GM08714 (cell line): ENCODE measurements around the gene COL13A1.

ENCODE experiments used
- H3K4me3 ChIP-seq: fragments of 200-500 bp; sonication (Bioruptor generic); 2 replicates; pipeline ENCODE4 v1.5.1; 2014; ENCODE audit warnings: mild to moderate bottlenecking, low read length, inconsistent platforms
- ZNF274 ChIP-seq: IDR thresholded peaks from 2 replicates; pipeline ENCODE4 v1.6.1; 2012; ENCODE audit warnings: mild to moderate bottlenecking, low read depth, low read length

Gene COL13A1

DNA sequence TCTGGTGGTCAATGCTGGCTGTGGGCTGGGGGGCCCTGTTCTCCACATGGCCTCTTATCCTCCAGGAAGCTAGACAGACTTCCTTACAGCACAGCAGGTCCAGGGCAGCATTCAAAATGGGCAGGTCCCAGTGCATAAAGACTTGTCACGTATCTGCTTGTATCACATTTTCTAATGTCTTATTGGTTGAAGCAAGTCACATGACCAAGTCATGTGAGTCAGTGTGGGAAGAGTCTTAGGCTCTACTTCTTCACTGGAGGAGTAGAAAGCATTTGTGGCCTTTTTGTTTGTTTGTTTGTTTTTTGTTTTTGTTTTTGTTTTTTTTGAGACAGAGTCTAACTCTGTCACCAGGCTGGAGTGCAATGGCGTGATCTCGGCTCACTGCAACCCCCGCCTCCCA, 104.7 kb downstream of the COL13A1 start:
- H3K4me3 ChIP-seq: no peak overlapping the region
- no peak for TF ChIP-seq ZNF274

DNA sequence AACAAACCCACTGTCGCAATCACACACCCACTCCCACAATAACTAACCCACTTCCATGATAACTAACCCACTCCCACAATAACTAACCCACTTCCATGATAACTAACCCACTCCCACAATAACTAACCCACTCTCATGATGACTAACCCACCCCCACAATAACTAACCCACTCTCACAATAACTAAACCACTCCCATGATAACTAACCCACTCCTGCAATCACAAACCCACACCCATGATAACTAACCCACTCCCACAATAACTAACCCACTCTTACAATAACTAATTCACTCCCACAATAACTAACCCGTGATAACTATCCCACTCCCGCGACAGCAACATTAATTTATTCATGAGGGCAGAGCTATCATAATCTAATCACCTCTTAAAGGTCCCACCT, 105.8 kb downstream of the COL13A1 start:
- TF ChIP-seq ZNF274: no peak
- no peak overlapping the region for H3K4me3 ChIP-seq

DNA sequence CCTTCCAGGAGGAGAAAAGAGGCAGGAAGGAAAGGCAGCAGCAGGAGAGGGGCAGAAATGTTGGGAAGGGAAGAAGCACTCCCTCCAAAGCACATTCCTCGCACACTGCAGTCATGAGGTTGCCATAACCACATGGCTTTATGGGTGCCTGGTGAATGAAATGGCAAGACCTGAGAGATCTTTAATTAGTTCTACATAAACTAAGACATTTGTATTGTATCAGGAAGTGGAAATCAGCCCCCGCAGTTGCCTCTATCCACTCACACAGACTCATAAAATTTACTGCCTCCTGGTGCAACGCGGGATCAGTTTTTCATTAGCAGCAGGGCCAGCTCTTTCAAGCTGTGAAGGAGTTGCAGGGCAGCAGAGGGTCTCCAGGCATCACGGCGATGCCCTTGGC, 106.4 kb downstream of the COL13A1 start:
- H3K4me3 ChIP-seq: no peak overlapping the region
- TF ChIP-seq ZNF274: no peak

DNA sequence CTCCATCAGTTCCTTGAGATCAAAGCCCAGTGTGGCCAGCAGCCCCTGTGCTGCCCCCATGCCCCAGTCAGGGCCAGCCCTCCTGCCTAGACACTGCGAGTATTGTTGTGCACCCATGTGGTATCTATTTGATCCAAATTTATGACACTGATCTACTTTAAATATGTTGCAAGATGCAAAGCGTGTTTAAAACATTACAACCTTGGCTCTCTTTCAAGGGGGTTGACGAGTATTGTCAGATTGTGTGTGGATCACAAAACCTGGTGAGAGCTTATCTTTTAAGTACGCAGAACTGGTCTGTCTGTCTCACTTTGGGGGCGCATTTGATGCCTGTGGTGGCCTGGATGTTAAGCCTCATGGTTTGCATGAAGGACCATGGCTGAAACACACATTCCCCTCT, 108.9 kb downstream of the COL13A1 start:
- no peak overlapping the region for H3K4me3 ChIP-seq
- no peak for TF ChIP-seq ZNF274

DNA sequence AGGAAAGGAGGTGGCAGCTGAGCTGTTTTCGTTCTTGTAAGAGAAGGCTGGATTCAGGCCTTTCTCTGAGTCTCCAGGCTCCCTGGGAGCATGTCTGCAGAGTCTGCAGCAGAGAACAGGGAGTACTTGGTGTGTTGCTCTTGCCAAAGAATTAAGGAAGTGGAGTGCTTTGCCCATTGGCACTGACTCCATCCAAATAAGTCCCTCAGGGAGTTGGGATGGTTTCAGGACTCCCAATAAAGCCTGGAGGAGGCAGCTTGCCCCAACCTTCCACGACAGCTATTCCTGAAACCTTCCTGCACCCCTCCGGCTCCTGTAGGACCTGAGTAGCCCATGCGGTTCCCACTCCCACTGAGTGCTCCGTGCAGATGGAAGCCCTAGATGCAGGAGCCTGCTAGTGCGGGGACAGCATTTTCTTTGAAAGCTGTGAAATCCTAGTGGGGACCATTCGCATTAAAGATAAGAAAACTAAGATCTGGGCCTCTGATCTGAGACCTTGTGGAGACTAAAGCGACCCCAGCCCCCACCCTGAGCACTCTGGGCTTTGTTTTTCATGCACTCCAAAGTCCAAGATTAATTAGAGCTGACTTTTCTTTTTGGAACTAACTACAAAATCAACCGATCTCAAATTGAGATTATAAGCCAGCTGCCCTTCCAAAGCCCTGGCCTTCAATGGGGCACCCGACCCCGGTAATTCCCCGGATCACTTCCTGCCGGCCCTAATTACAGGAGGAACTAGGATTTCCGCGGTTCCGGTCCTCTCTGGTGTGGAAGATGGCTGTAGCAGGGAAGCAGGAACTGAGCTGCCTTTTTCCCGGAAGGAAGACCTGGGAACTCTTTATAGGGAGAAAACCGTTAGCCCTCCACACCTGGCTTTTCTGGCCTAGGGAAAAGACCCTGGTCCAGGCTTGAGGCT, 110.2 kb downstream of the COL13A1 start:
- no peak overlapping the region for H3K4me3 ChIP-seq
- no peak for TF ChIP-seq ZNF274

DNA sequence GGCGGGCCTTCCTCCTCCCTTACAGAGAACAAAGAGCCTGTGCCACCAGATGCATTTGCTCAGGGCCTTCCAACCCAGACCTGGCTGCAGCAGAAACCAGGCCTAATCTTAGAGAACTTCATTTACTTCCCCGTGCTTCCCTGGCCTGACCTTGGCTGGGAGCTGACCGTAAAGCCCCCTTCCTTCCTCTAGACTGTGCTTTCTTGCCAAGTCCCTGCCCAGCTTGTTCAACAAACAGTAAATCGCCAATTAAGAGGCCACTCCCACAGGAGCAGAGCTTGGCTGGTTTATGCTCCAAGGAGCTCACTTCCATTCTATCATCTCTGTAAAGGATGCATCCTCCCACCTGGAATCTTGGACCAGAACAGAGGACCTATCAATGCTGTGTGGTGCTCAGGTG, 110.9 kb downstream of the COL13A1 start:
- no peak overlapping the region for H3K4me3 ChIP-seq
- no peak for TF ChIP-seq ZNF274

DNA sequence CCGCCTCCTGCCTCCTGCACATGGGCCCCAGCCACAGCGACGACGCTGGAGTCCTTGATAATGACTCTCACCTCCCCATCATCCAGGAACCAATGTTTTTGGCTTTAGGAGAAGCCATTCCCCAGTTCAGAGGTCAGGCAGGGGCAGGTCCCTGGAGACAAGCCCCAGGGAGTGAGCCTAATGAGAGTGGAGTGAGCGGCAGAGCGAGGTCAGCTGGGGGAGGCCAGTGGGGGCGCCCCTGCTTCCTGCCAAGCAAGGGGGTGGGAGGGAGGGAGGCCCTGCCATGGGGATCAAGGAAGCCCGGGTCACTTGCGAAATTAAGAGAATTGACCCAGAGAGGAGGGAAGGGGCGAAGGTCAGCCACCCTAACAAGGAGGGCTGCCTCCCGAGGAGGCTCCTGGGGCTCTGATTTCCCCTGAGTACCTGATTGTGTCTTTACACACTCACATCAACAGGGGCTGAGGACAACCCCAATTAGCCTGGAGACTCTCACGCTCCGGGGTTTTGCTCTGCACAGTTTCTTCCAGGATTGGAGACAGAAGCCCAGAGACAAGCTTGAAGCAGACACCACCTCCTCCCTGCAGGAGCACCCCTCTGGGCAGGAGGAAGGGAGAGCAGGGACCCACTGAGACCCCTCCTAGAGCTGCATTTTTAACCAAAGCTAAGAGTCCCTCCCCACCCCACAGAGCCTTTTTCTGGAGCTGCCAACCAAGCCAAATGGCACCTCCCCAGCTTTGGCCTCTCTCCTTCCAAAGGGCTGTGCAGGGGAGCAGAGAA, 112.1 kb downstream of the COL13A1 start:
- no peak overlapping the region for H3K4me3 ChIP-seq
- TF ChIP-seq ZNF274: no peak

DNA sequence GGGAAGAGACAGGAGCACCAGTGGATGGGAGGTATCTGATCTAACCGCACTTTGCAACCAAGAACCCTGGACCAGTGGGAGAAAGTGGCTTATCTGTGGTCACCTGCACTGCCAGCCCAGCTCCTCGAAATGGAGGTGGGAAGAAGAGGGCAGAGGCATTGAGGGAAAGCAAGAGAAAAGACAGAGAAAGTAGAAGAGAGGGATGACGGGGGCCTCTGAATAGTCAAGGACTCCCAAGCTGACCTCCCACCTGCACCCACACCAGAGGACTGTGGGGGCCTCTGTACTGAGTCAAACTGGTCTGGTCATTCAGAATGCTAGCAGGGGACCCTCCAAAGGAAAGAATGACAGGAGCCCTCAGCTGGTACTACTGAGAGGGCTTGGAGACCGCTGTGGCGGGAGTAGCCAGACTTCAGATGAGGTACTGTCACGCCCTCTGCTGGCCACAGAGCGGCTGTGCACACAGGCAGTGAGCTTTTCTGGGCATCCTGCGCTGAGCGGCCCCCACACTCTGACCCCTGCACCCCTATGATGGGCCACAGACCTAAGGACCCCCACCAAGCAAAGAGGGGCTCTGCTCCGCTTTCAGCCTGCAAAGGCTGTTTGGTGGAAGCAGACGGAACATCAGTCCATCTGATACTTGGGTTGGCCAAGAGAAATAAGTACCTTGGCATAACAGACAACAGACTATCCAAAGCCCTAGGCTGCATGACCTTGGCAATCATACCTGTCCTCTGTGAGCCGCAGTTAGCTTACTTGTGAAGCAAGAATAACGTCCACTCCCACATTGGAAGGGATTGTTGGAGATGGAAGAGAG, 112.9 kb downstream of the COL13A1 start:
- H3K4me3 ChIP-seq: no peak overlapping the region
- TF ChIP-seq ZNF274: no peak

DNA sequence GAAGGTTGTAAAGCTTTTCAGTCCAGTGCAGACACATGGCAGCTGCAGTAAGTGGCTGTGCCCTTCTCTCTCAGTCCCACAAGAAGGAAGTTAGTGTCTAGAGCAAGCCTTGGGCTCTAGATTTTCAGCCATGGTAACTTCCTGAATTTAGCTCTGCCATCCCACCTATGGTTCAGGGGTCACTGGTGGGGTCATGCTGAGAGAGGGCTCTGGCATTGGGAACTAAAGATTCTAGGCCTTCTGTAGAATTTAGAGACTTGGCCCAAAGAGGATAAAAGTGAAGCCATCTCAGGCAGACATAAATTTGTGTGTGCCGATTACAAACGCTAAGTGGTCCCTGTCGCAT, 113.5 kb downstream of the COL13A1 start:
- H3K4me3 ChIP-seq: no peak overlapping the region
- TF ChIP-seq ZNF274: no peak

DNA sequence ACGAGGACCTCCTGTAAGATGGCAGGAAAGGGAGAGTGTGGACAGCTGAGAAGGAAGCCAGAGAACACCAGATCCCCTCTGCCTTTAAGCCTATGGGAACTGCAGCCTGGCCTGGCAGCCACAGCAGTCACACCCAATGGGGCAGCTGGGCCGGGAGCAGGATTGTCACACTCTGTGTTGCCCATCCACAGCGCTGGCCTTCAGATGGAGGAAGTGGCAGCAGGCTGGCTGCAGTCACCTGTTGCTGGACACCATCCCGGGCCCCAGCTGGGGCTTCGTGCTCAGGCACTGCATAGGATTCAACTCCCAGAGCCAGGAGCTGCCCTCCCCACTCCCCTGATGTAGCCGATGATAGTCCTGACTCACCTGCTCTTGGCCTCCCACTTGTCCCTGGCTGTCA, 114.4 kb downstream of the COL13A1 start:
- TF ChIP-seq ZNF274: no peak
- H3K4me3 ChIP-seq: no peak overlapping the region

DNA sequence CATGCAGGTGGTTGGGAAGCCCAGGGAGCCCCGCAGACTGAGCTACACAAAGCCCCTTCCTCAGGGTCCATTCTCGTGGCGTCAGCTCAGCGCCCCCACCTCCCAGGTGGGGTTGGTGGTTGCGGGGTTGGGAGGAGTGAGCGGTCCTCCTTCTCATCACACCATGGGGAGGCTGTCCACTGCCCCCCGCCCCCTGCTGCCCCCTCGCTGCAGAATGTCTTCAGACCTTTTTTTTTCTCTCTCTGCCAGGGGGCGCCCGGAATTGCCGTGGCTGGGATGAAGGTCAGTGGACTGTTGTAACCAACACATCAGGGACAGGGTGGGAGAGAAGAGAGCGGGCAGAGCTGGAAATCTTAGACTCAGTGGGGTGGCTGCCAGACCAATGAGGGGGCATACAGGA, 116.3 kb downstream of the COL13A1 start:
- no peak overlapping the region for H3K4me3 ChIP-seq
- no peak for TF ChIP-seq ZNF274

DNA sequence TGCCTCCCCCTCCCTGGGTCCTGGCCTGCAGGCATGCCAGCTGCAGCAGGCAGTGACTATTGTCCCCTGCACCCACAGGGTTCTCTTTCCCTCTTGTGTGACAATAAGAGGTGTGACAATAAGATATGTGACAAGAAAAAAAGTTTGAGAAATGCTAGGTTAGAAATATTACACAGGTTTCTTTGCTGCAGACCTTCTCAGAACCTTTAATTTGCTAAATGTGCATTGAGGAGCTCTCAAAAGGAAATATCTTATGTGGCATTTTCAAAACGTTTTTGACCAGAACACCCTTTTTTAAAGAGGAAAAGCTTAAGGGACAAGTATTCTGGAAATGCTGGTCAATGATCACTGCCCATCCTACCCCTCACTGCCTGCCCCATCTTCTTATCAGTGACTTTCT, 117.5 kb downstream of the COL13A1 start:
- no peak for TF ChIP-seq ZNF274
- H3K4me3 ChIP-seq: no peak overlapping the region

DNA sequence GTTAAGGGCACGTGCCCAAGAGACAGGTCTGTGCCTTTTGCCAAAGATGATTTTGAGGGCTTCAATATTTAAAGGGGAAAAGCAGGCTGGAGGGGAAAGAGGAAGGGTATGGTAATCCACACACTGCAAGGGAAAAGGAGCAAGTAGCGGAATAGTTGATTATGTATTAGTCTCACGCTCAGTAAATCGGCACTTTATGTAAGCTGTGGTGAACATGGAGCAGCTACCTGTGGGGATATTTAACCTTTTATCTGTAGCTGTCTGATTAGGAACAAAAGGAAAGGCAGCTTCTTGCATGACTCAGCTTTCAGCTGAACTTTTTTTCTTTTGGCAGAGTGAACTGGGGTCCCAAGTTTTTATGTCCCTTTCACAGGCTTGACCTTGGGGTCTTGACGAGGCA, 123.4 kb downstream of the COL13A1 start:
- no peak overlapping the region for H3K4me3 ChIP-seq
- no peak for TF ChIP-seq ZNF274

DNA sequence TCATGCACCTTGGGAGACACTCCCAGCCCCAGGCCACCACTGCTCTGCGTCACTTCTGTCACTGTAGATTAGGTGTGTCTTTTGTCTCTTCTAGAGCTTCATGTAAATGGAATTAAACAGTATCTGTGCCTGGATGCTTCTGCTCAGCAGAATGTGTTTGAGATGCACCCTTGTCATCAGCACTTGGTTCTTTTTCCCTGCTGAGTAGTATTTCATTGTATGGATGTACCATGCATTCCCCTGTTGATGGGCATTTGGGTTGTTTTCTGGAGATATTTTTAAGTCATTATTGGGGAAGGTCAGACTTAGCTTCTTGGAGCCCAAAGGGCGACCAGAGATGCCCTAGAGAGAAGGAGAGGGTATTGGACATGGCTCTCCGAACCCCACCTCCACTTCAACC, 126.6 kb downstream of the COL13A1 start:
- no peak for TF ChIP-seq ZNF274
- no peak overlapping the region for H3K4me3 ChIP-seq
